ENCODE results near the gene KRT17.
"Not testable (repeated sequence)": the region's sequence is repeated elsewhere in the genome, so short reads cannot be mapped to it uniquely, and the experiment has no call there.

KRT17 gene

DNA sequence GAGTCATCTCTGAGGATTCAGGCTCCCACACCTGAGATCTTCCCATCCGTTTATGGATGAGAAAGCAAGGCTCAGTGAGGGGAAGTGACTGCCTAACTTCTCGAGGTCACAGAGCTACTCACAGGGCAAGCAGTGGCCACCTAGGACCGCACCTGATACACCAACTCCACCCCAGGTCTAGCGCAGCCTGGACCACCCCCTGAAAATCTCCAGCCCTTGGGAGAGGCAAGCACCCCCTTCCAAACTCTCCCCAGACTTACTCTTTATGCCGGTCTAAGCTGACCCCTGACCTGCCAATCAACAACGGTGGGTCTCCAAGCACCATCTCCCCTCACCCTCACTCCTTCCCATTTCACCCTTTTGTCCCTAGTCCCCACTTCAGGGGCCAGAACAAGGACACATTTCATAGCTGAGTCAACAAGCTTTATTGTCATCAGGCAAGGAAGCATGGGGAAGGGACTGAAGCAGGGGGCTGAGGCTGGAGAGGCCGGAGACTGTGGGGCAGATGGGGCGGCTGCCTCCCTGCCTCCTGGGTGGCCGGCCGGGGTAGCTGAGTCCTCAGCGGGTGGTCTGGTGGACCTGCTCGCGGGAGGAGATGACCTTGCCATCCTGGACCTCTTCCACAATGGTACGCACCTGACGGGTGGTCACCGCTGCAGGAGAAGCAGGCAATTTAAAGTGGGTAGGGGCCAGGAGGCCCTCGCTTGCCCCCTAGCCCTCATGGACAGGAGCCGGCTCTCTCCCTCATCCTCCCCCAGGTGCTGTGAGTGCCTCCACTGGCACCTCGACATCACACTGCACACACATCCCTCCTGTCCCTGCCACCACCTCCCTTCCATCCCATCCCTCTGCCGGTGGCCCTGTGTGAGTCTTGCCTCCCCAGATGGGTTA lies 5.1 kb downstream of the KRT17 start:
- no peak overlapping the region for H3K4me3 ChIP-seq (ENCODE audit: low read depth in 1 of 5, low read length in 5 of 5)
- H3K27me3 ChIP-seq (ENCODE audit: control insufficient read depth in 5 of 5, insufficient read depth in 4 of 5, low read length in 5 of 5), result peaks cover 0 to 18% (median 8%) of the 10 kb centered on the region in 5 donors
- H3K27ac ChIP-seq (ENCODE audit: low read depth, low read length), result no peak overlapping the region
- H3K9ac ChIP-seq (ENCODE audit: low read length in 5 of 5), result no peak overlapping the region
- H3K36me3 ChIP-seq (ENCODE audit: control insufficient read depth in 5 of 5, insufficient read depth in 5 of 5, low read length in 5 of 5), result no peaks in the 10 kb centered on the region
- no peaks in the 10 kb centered on the region for H3K4me1 ChIP-seq (ENCODE audit: control insufficient read depth in 5 of 5, insufficient read depth in 5 of 5, low read length in 5 of 5)
- no peaks in the 10 kb centered on the region for H3K9me3 ChIP-seq (ENCODE audit: control insufficient read depth in 5 of 5, low read length in 5 of 5)

GRCh38 chr17:41618341-41619035 lies 5.9 kb downstream of the KRT17 start:
- Histone ChIP-seq H3K9ac (ENCODE audit: low read length in 5 of 5) (no peak overlapping the region), H3K27me3 (ENCODE audit: control insufficient read depth in 5 of 5, insufficient read depth in 4 of 5, low read length in 5 of 5) (peaks cover 0 to 18% (median 10%) of the 10 kb centered on the region in 5 donors), H3K27ac (ENCODE audit: low read depth, low read length) (no peak overlapping the region)

DNA sequence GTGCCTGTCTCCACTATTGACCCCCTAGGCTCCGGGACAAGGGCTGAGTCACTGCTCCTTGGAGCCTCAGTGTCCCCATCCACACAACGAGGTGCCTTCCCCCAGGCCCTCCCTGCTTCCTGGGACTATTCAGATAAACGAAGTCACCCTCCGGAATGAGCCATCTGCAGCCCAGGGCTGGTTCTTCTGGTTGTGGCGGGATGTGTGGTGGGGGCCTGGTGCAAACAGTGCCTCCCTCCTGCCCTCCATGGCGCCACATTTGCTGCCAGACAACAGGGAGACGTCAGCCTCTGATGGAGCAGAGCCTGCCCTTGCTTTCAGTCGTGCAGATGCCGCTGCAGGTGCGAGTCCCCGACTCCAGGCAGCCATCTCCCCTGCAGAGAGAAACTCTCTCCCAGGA lies 6.7 kb downstream of the KRT17 start:
- Histone ChIP-seq H3K4me1 (ENCODE audit: control insufficient read depth in 5 of 5, insufficient read depth in 5 of 5, low read length in 5 of 5) (peaks cover 0 to 2% (median 0%) of the 10 kb centered on the region in 5 donors), H3K4me3 (ENCODE audit: low read depth in 1 of 5, low read length in 5 of 5) (no peak overlapping the region), H3K27ac (ENCODE audit: low read depth, low read length) (no peak overlapping the region), H3K27me3 (ENCODE audit: control insufficient read depth in 5 of 5, insufficient read depth in 4 of 5, low read length in 5 of 5) (peaks cover 0 to 18% (median 10%) of the 10 kb centered on the region in 5 donors), H3K9ac (ENCODE audit: low read length in 5 of 5) (no peak overlapping the region), H3K9me3 (ENCODE audit: control insufficient read depth in 5 of 5, low read length in 5 of 5) (no peaks in the 10 kb centered on the region), H3K36me3 (ENCODE audit: control insufficient read depth in 5 of 5, insufficient read depth in 5 of 5, low read length in 5 of 5) (no peaks in the 10 kb centered on the region)

More at GRCh38 chr17:41618341-41619035, 5.9 kb downstream of the KRT17 start:
- Histone ChIP-seq H3K9me3 (ENCODE audit: control insufficient read depth in 5 of 5, low read length in 5 of 5) (no peaks in the 10 kb centered on the region), H3K36me3 (ENCODE audit: control insufficient read depth in 5 of 5, insufficient read depth in 5 of 5, low read length in 5 of 5) (no peaks in the 10 kb centered on the region), H3K4me1 (ENCODE audit: control insufficient read depth in 5 of 5, insufficient read depth in 5 of 5, low read length in 5 of 5) (no peaks in the 10 kb centered on the region), H3K4me3 (ENCODE audit: low read depth in 1 of 5, low read length in 5 of 5) (no peak overlapping the region)

DNA sequence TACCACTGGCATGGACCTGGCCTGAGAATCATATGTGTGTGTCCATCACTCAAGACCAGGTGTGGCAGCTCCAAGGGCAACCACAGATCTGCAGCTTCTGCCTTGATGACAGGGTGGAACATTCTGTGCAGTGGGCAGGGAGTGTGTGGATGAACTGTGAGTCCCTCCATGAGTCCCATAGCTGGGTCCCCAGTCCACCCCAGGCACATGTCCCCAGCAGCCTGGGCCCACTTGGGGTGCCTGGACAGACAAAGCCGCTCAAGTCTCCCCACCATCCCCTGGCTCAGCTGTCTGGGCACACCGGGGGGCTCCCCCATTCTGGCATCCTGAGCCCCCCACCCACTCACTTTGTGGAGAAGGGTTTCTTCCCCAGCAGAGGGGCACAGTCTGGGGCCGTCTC lies 7.2 kb downstream of the KRT17 start:
- no peak overlapping the region for H3K27ac ChIP-seq (ENCODE audit: low read depth, low read length)
- no peaks in the 10 kb centered on the region for H3K36me3 ChIP-seq (ENCODE audit: control insufficient read depth in 5 of 5, insufficient read depth in 5 of 5, low read length in 5 of 5)
- H3K4me1 ChIP-seq (ENCODE audit: control insufficient read depth in 5 of 5, insufficient read depth in 5 of 5, low read length in 5 of 5), result peaks cover 0 to 3% (median 0%) of the 10 kb centered on the region in 5 donors
- H3K9ac ChIP-seq (ENCODE audit: low read length in 5 of 5), result no peak overlapping the region
- H3K9me3 ChIP-seq (ENCODE audit: control insufficient read depth in 5 of 5, low read length in 5 of 5), result no peaks in the 10 kb centered on the region
- no peak overlapping the region for H3K4me3 ChIP-seq (ENCODE audit: low read depth in 1 of 5, low read length in 5 of 5)
- H3K27me3 ChIP-seq (ENCODE audit: control insufficient read depth in 5 of 5, insufficient read depth in 4 of 5, low read length in 5 of 5), result peaks cover 0 to 18% (median 10%) of the 10 kb centered on the region in 5 donors

DNA sequence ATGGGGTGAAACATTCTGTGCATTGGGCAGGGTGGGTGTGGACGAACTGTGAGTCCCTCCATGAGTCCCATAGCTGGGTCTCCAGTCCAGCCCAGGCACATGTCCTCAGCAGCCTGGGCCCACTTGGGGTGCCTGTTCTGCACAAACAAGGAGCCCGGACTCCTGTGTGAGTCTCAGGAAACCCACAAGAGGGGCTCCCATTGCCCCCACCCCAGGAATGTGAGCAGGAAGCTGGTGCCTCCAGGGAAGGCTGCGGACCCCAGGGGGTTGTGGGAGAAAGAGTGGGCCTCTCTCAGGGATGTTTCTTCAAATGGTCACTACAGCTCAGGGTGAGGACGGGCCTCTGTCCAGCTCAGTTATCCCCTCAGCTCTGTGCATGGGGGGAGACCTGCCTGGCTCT lies 7.9 kb downstream of the KRT17 start:
- H3K27ac ChIP-seq (ENCODE audit: low read depth, low read length); H3K9ac ChIP-seq (ENCODE audit: low read length in 5 of 5); H3K4me3 ChIP-seq (ENCODE audit: low read depth in 1 of 5, low read length in 5 of 5); H3K36me3 ChIP-seq (ENCODE audit: control insufficient read depth in 5 of 5, insufficient read depth in 5 of 5, low read length in 5 of 5); H3K9me3 ChIP-seq (ENCODE audit: control insufficient read depth in 5 of 5, low read length in 5 of 5); H3K4me1 ChIP-seq (ENCODE audit: control insufficient read depth in 5 of 5, insufficient read depth in 5 of 5, low read length in 5 of 5): not testable (repeated sequence)
- H3K27me3 ChIP-seq (ENCODE audit: control insufficient read depth in 5 of 5, insufficient read depth in 4 of 5, low read length in 5 of 5), result peaks cover 0 to 18% (median 10%) of the 10 kb centered on the region in 5 donors

- Histone ChIP-seq H3K9me3 (ENCODE audit: control insufficient read depth in 5 of 5, low read length in 5 of 5) (no peaks in the 10 kb centered on the region), H3K4me3 (ENCODE audit: low read depth in 1 of 5, low read length in 5 of 5) (no peak overlapping the region), H3K4me1 (ENCODE audit: control insufficient read depth in 5 of 5, insufficient read depth in 5 of 5, low read length in 5 of 5) (peaks cover 0 to 3% (median 0%) of the 10 kb centered on the region in 5 donors), H3K36me3 (ENCODE audit: control insufficient read depth in 5 of 5, insufficient read depth in 5 of 5, low read length in 5 of 5) (no peaks in the 10 kb centered on the region), H3K27ac (ENCODE audit: low read depth, low read length) (no peak overlapping the region), H3K27me3 (ENCODE audit: control insufficient read depth in 5 of 5, insufficient read depth in 4 of 5, low read length in 5 of 5) (peaks cover 4 to 22% (median 14%) of the 10 kb centered on the region in 5 donors), H3K9ac (ENCODE audit: low read length in 5 of 5) (no peak overlapping the region)
Observed at GRCh38 chr17:41615454-41615853, 8.9 kb downstream of the KRT17 start.

DNA sequence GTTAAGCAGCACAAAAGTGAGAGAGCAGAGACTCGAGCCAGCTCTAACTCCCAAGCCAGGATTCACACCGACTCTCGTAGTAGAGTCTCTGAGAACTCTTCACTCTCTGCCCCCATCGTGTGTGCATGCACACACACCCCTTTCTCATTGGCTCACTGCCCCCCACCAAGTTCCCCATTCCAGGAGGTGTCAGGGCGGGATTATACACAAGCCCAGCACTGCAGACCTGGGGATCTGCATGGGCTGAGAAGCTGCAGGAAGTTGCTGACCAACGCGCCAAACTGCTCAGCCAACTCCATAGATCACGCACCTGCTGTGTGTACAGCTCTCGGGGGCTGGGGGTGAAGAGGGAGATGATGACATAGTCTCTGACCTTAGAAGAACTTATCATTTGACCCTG lies 9.6 kb downstream of the KRT17 start:
- H3K9me3 ChIP-seq (ENCODE audit: control insufficient read depth in 5 of 5, low read length in 5 of 5); H3K9ac ChIP-seq (ENCODE audit: low read length in 5 of 5); H3K4me3 ChIP-seq (ENCODE audit: low read depth in 1 of 5, low read length in 5 of 5); H3K27ac ChIP-seq (ENCODE audit: low read depth, low read length); H3K4me1 ChIP-seq (ENCODE audit: control insufficient read depth in 5 of 5, insufficient read depth in 5 of 5, low read length in 5 of 5); H3K36me3 ChIP-seq (ENCODE audit: control insufficient read depth in 5 of 5, insufficient read depth in 5 of 5, low read length in 5 of 5): not testable (repeated sequence)
- H3K27me3 ChIP-seq (ENCODE audit: control insufficient read depth in 5 of 5, insufficient read depth in 4 of 5, low read length in 5 of 5), result peaks cover 4 to 21% (median 14%) of the 10 kb centered on the region in 5 donors

DNA sequence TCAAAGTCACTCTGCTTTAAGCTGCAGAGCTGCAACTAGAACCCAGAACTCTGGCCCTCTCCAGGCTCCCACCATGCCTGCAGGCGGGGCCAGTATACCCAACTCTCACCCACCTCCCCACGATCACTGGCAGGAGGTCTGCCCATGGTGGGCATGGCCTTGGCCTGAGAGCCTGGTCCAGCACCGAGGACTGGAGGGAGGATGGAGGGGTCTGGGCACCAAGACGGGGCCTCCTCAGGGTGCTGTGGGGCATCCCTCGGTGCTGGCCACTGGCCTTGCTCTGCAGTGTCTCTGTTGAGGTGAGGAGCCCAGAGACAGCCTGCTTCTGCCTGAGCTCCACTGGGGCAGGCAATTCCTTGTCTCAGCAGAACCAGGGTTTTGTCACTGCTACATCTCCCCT lies 10.3 kb downstream of the KRT17 start:
- peaks cover 0 to 3% (median 0%) of the 10 kb centered on the region in 5 donors for H3K4me1 ChIP-seq (ENCODE audit: control insufficient read depth in 5 of 5, insufficient read depth in 5 of 5, low read length in 5 of 5)
- H3K27ac ChIP-seq (ENCODE audit: low read depth, low read length), result no peak overlapping the region
- peaks cover 4 to 21% (median 14%) of the 10 kb centered on the region in 5 donors for H3K27me3 ChIP-seq (ENCODE audit: control insufficient read depth in 5 of 5, insufficient read depth in 4 of 5, low read length in 5 of 5)
- no peak overlapping the region for H3K4me3 ChIP-seq (ENCODE audit: low read depth in 1 of 5, low read length in 5 of 5)
- no peak overlapping the region for H3K9ac ChIP-seq (ENCODE audit: low read length in 5 of 5)
- H3K36me3 ChIP-seq (ENCODE audit: control insufficient read depth in 5 of 5, insufficient read depth in 5 of 5, low read length in 5 of 5), result no peaks in the 10 kb centered on the region
- H3K9me3 ChIP-seq (ENCODE audit: control insufficient read depth in 5 of 5, low read length in 5 of 5), result no peaks in the 10 kb centered on the region

- H3K27me3 ChIP-seq (ENCODE audit: control insufficient read depth in 5 of 5, insufficient read depth in 4 of 5, low read length in 5 of 5), result peaks cover 4 to 21% (median 13%) of the 10 kb centered on the region in 5 donors
- no peaks in the 10 kb centered on the region for H3K9me3 ChIP-seq (ENCODE audit: control insufficient read depth in 5 of 5, low read length in 5 of 5)
- no peak overlapping the region for H3K4me3 ChIP-seq (ENCODE audit: low read depth in 1 of 5, low read length in 5 of 5)
- H3K4me1 ChIP-seq (ENCODE audit: control insufficient read depth in 5 of 5, insufficient read depth in 5 of 5, low read length in 5 of 5), result peaks cover 0 to 3% (median 0%) of the 10 kb centered on the region in 5 donors
- no peaks in the 10 kb centered on the region for H3K36me3 ChIP-seq (ENCODE audit: control insufficient read depth in 5 of 5, insufficient read depth in 5 of 5, low read length in 5 of 5)
- H3K9ac ChIP-seq (ENCODE audit: low read length in 5 of 5), result no peak overlapping the region
- no peak overlapping the region for H3K27ac ChIP-seq (ENCODE audit: low read depth, low read length)
Observed at GRCh38 chr17:41613277-41614082, 10.9 kb downstream of the KRT17 start.

Measured in subcutaneous abdominal adipose tissue (tissue), 5 donors.